Liver (tissue), 9 donors: ENCODE data around the gene KIT. TPM values are rescaled to one million over a fixed set of nuclear protein-coding genes. Genes with fewer than 3 reads are reported as not detected.

ENCODE experiments used
- DNase-seq: peaks from one replicate; pipeline ENCODE4 v3.0.0-alpha.2; 2017; ENCODE audit warnings: low spot score
- H3K27ac ChIP-seq, 2 donors: one replicate each; pipeline ENCODE4 v1.7.0; 2013; ENCODE audit warnings: inconsistent platforms in 2 of 2, low read length in 2 of 2, control low read depth in 1 of 2, low read depth in 1 of 2, mild to moderate bottlenecking in 1 of 2
- H3K27me3 ChIP-seq, 4 donors: one replicate each; pipeline versions ENCODE4 v1.6.1 to v1.7.0; 2013; ENCODE audit warnings: low read length in 3 of 4, inconsistent platforms in 1 of 4, mild to moderate bottlenecking in 1 of 4, moderate library complexity in 1 of 4; ENCODE audit not compliant: control insufficient read depth in 4 of 4, insufficient read depth in 4 of 4
- H3K36me3 ChIP-seq, 4 donors: one replicate each; pipeline versions ENCODE4 v1.6.1 to v1.7.0; 2013; ENCODE audit warnings: low read length in 3 of 4, mild to moderate bottlenecking in 3 of 4, low read depth in 1 of 4, moderate library complexity in 1 of 4; ENCODE audit not compliant: control insufficient read depth in 4 of 4, insufficient read depth in 3 of 4
- H3K4me1 ChIP-seq, 4 donors: one replicate each; pipeline versions ENCODE4 v1.6.1 to v1.7.0; 2013; ENCODE audit warnings: low read length in 3 of 4, mild to moderate bottlenecking in 3 of 4, moderate library complexity in 1 of 4; ENCODE audit not compliant: control insufficient read depth in 4 of 4, insufficient read depth in 4 of 4
- H3K4me3 ChIP-seq, 3 donors: one replicate each; pipeline versions ENCODE4 v1.6.1 to v1.7.0; 2013; ENCODE audit warnings: low read length in 3 of 3, control low read depth in 1 of 3, low read depth in 1 of 3, mild to moderate bottlenecking in 1 of 3
- H3K9ac ChIP-seq, 2 donors: one replicate each; pipeline ENCODE4 v1.7.0; 2013; ENCODE audit warnings: low read length in 2 of 2, mild to moderate bottlenecking in 2 of 2, moderate library complexity in 2 of 2, control low read depth in 1 of 2, low read depth in 1 of 2
- H3K9me3 ChIP-seq, 4 donors: one replicate each; pipeline versions ENCODE4 v1.6.1 to v1.7.0; 2013; ENCODE audit warnings: low read length in 3 of 4; ENCODE audit not compliant: control insufficient read depth in 4 of 4
- ATF3 ChIP-seq: IDR thresholded peaks from 2 replicates; pipeline ENCODE4 v1.6.1; 2016; ENCODE audit warnings: antibody characterized with exemption
- CTCF ChIP-seq: fragments of 150-350 bp; IDR thresholded peaks from 2 replicates; pipeline ENCODE4 v1.5.1; 2017; ENCODE audit warnings: improper control_type of control experiment, low read depth, low read length; ENCODE audit not compliant: missing input control
- EGR1 ChIP-seq, 2 donors: IDR thresholded peaks; 2 replicates each; pipeline ENCODE4 v1.6.1; 2016 to 2018; ENCODE audit warnings: antibody characterized with exemption in 2 of 2, low read depth in 2 of 2
- FOXA1 ChIP-seq: IDR thresholded peaks from 2 replicates; pipeline ENCODE4 v1.6.1; 2016; ENCODE audit warnings: antibody characterized with exemption
- FOXA2 ChIP-seq: IDR thresholded peaks from 2 replicates; pipeline ENCODE4 v1.6.1; 2016; ENCODE audit warnings: antibody characterized with exemption
- GABPA ChIP-seq, 2 donors: IDR thresholded peaks in 1 of 2; conservative IDR thresholded peaks in 1 of 2; 2 replicates each; pipeline ENCODE4 v1.6.1; 2016; ENCODE audit warnings: antibody characterized with exemption in 2 of 2, mild to moderate bottlenecking in 1 of 2, moderate library complexity in 1 of 2
- HNF4A ChIP-seq, 2 donors: conservative IDR thresholded peaks; 2 replicates each; pipeline ENCODE4 v1.6.1; 2016; ENCODE audit warnings: antibody characterized with exemption in 2 of 2, mild to moderate bottlenecking in 2 of 2
- HNF4G ChIP-seq: IDR thresholded peaks from 2 replicates; pipeline ENCODE4 v1.6.1; 2016; ENCODE audit warnings: antibody characterized with exemption
- JUND ChIP-seq, 2 donors: IDR thresholded peaks; 2 replicates each; pipeline ENCODE4 v1.6.1; 2016; ENCODE audit warnings: antibody characterized with exemption in 2 of 2
- MAX ChIP-seq: IDR thresholded peaks from 2 replicates; pipeline ENCODE4 v1.6.1; 2016; ENCODE audit warnings: antibody characterized with exemption
- NR2F2 ChIP-seq: IDR thresholded peaks from 2 replicates; pipeline ENCODE4 v1.6.1; 2016; ENCODE audit warnings: antibody characterized with exemption
- RAD21 ChIP-seq, 2 donors: IDR thresholded peaks; 2 replicates each; pipeline ENCODE4 v1.6.1; 2016; ENCODE audit warnings: antibody characterized with exemption in 2 of 2, mild to moderate bottlenecking in 2 of 2
- REST ChIP-seq: IDR thresholded peaks from 2 replicates; pipeline ENCODE4 v1.6.1; 2016; ENCODE audit warnings: antibody characterized with exemption, mild to moderate bottlenecking
- RXRA ChIP-seq, 2 donors: IDR thresholded peaks; 2 replicates each; pipeline ENCODE4 v1.6.1; 2017 to 2018; ENCODE audit warnings: antibody characterized with exemption in 2 of 2, mild to moderate bottlenecking in 1 of 2
- SP1 ChIP-seq: IDR thresholded peaks from 2 replicates; pipeline ENCODE4 v1.6.1; 2018; ENCODE audit warnings: antibody characterized with exemption, mild to moderate bottlenecking
- TAF1 ChIP-seq: conservative IDR thresholded peaks from 2 replicates; pipeline ENCODE4 v1.6.1; 2016; ENCODE audit warnings: antibody characterized with exemption, mild to moderate bottlenecking
- YY1 ChIP-seq: IDR thresholded peaks from 2 replicates; pipeline ENCODE4 v1.6.1; 2016; ENCODE audit warnings: antibody characterized with exemption, mild to moderate bottlenecking
- ZBTB33 ChIP-seq: IDR thresholded peaks from 2 replicates; pipeline ENCODE4 v1.6.1; 2016; ENCODE audit warnings: antibody characterized with exemption
- WGBS: extraction: QIAGEN DNeasy Blood & Tissue Kit; methylation state at CpG from one replicate; pipeline ENCODE4 v1.1.7; 2013; 5-methylcytosine and 5-hydroxymethylcytosine counted together
- polyA plus RNA-seq, 2 donors: library from polyadenylated mRNA; stranded (reverse) in 1 of 2; unstranded in 1 of 2; fragments of 200-250 nt in 1 of 2; fragments of >200 nt in 1 of 2; fragmentation: Nextera tagmentation in 1 of 2; extraction: Ambion mirVana in 1 of 2; gene quantifications; one replicate each; pipeline versions ENCODE4 v1.2.1 to v1.2.3, GENCODE V29; 2013 to 2015
- total RNA-seq, 2 donors: library from RNA; depleted of rRNA; stranded (reverse); fragments of >200 nt; gene quantifications; one replicate each; pipeline ENCODE4 v1.2.3, GENCODE V29; 2014
- donor health status: healthy.
- donor health status: healthy.
- donor health status: healthy.
- donor health status: healthy.
- donor health status: healthy.

The KIT gene
- total and polyA plus RNA-seq, 4 donors: 0.06 to 5.5 (median 0.96) TPM

- Histone ChIP-seq H3K9ac (no peak overlapping the region), H3K27me3 (peaks cover 0 to 6% (median 0%) of the 10 kb centered on the region in 4 donors), H3K4me3 (no peak overlapping the region), H3K27ac (no peak overlapping the region), H3K9me3 (no peaks in the 10 kb centered on the region), H3K4me1 (no peaks in the 10 kb centered on the region), H3K36me3 (no peaks in the 10 kb centered on the region)
- no peak for DNase-seq
- 91% methylated on average over 3 of the region's 3 CpGs for WGBS
- TF ChIP-seq ZBTB33 (no peak), MAX (no peak), FOXA1 (no peak), RXRA (IDR thresholded peaks at IDR 0.05) (no peak), TAF1 (no peak), RAD21 (IDR thresholded peaks at IDR 0.05) (no peak), SP1 (no peak), HNF4G (no peak), CTCF (no peak), EGR1 (IDR thresholded peaks at IDR 0.05; ENCODE audit: low read depth in 2 of 2) (no peak), REST (no peak), NR2F2 (no peak), ATF3 (no peak), GABPA (IDR thresholded peaks at IDR 0.05 in 1 of 2, conservative IDR thresholded peaks at IDR 0.05 in 1 of 2) (no peak), FOXA2 (no peak), YY1 (no peak), JUND (IDR thresholded peaks at IDR 0.05) (no peak)
Measured at GRCh38 chr4:54651050-54651449, 6.7 kb upstream of the KIT start.

- H3K27ac ChIP-seq: no peak overlapping the region
- H3K36me3 ChIP-seq: no peaks in the 10 kb centered on the region
- no peak overlapping the region for H3K9ac ChIP-seq
- 61% methylated on average over 4 of the region's 4 CpGs for WGBS
- H3K4me1 ChIP-seq: peaks cover 10 to 28% (median 21%) of the 10 kb centered on the region in 4 donors
- DNase-seq: no peak
- no peaks in the 10 kb centered on the region for H3K9me3 ChIP-seq
- H3K4me3 ChIP-seq: no peak overlapping the region
- peaks cover 0 to 10% (median 4%) of the 10 kb centered on the region in 4 donors for H3K27me3 ChIP-seq
- TF ChIP-seq FOXA2: no peak
- TF ChIP-seq RXRA (IDR thresholded peaks at IDR 0.05): no peak
- no peak for TF ChIP-seq EGR1 (IDR thresholded peaks at IDR 0.05; ENCODE audit: low read depth in 2 of 2)
- no peak for TF ChIP-seq HNF4G
- no peak for TF ChIP-seq FOXA1
- TF ChIP-seq GABPA (IDR thresholded peaks at IDR 0.05 in 1 of 2, conservative IDR thresholded peaks at IDR 0.05 in 1 of 2): no peak
- no peak for TF ChIP-seq TAF1
- no peak for TF ChIP-seq NR2F2
- no peak for TF ChIP-seq REST
- no peak for TF ChIP-seq HNF4A (conservative IDR thresholded peaks at IDR 0.05)
- TF ChIP-seq RAD21 (IDR thresholded peaks at IDR 0.05): no peak
- no peak for TF ChIP-seq ATF3
- TF ChIP-seq SP1: no peak
- no peak for TF ChIP-seq MAX
Measured at GRCh38 chr4:54654753-54655152, 3.0 kb upstream of the KIT start.
